Chondrocyte (in vitro differentiated cells): ENCODE measurements around the gene AIFM1. TPM values are rescaled to one million over a fixed set of nuclear protein-coding genes. Genes with fewer than 3 reads are reported as not detected.
"Not testable (repeated sequence)": the region's sequence is repeated elsewhere in the genome, so short reads cannot be mapped to it uniquely, and the experiment has no call there.

ENCODE experiments used
- DNase-seq: peaks from one replicate; pipeline ENCODE4 v3.0.0; 2021; ENCODE audit warnings: mixed read lengths, low spot score
- H3K27ac Mint-ChIP-seq: one replicate; pipeline ENCODE4 v1.8.0; 2021; ENCODE audit warnings: mild to moderate bottlenecking, moderate library complexity, mixed read lengths; ENCODE audit not compliant: unreplicated experiment
- H3K27me3 Mint-ChIP-seq: 2 replicates; pipeline ENCODE4 v1.8.0; 2021; ENCODE audit warnings: low read depth, mixed read lengths
- H3K36me3 Mint-ChIP-seq: 2 replicates; pipeline ENCODE4 v1.8.0; 2021; ENCODE audit warnings: low read depth, mixed read lengths
- H3K4me1 Mint-ChIP-seq: 2 replicates; pipeline ENCODE4 v1.8.0; 2021; ENCODE audit warnings: low read depth, mild to moderate bottlenecking, mixed read lengths
- H3K4me3 Mint-ChIP-seq: one replicate; pipeline ENCODE4 v1.8.0; 2021; ENCODE audit warnings: mild to moderate bottlenecking, moderate library complexity, mixed read lengths; ENCODE audit not compliant: unreplicated experiment
- H3K9me3 Mint-ChIP-seq: 2 replicates; pipeline ENCODE4 v1.8.0; 2021; ENCODE audit warnings: low read depth, mixed read lengths
- CTCF ChIP-seq: fragments of 200-600 bp; sonication (generic); IDR thresholded peaks from 2 replicates; pipeline ENCODE4 v1.5.0; 2021; ENCODE audit warnings: antibody characterized with exemption, mild to moderate bottlenecking, moderate library complexity
- total RNA-seq: library from RNA; stranded (reverse); gene quantifications from 3 replicates; pipeline ENCODE4 v1.2.1, GENCODE V29; 2021

Gene AIFM1
- total RNA-seq, 1 donor from 2014 or later = 29.2 TPM

GRCh38 chrX:130120321-130120731, 45.3 kb downstream of the AIFM1 start:
- H3K9me3 Mint-ChIP-seq = no peaks in the 10 kb centered on the region
- H3K4me3 Mint-ChIP-seq = peak overlapping the region; percentile 62
- peaks cover 32% of the 10 kb centered on the region for H3K4me1 Mint-ChIP-seq
- H3K36me3 Mint-ChIP-seq = peaks cover 4% of the 10 kb centered on the region
- DNase-seq = no peak
- no peak for TF ChIP-seq CTCF
- H3K27me3 Mint-ChIP-seq = no peaks in the 10 kb centered on the region
- peak overlapping the region; percentile 95 for H3K27ac Mint-ChIP-seq

- no peak for TF ChIP-seq CTCF
- DNase-seq = no peak
- Mint-ChIP-seq H3K9me3 (no peaks in the 10 kb centered on the region), H3K27ac (peak overlapping the region; percentile 95), H3K4me3 (peak overlapping the region; percentile 58), H3K36me3 (peaks cover 1% of the 10 kb centered on the region), H3K27me3 (no peaks in the 10 kb centered on the region), H3K4me1 (peaks cover 32% of the 10 kb centered on the region)
Observed at GRCh38 chrX:130119312-130119898, 46.2 kb downstream of the AIFM1 start.

GRCh38 chrX:130118441-130119311, 47.0 kb downstream of the AIFM1 start:
- H3K27ac Mint-ChIP-seq = peak overlapping the region; percentile 95
- DNase-seq = no peak
- peaks cover 1% of the 10 kb centered on the region for H3K36me3 Mint-ChIP-seq
- peak overlapping the region; percentile 58 for H3K4me3 Mint-ChIP-seq
- H3K4me1 Mint-ChIP-seq = peaks cover 32% of the 10 kb centered on the region
- no peak for TF ChIP-seq CTCF
- no peaks in the 10 kb centered on the region for H3K9me3 Mint-ChIP-seq
- no peaks in the 10 kb centered on the region for H3K27me3 Mint-ChIP-seq

- H3K9me3 Mint-ChIP-seq = no peaks in the 10 kb centered on the region
- no peak overlapping the region for H3K4me3 Mint-ChIP-seq
- no peaks in the 10 kb centered on the region for H3K27me3 Mint-ChIP-seq
- DNase-seq = no peak
- peaks cover 32% of the 10 kb centered on the region for H3K4me1 Mint-ChIP-seq
- no peak for TF ChIP-seq CTCF
- no peaks in the 10 kb centered on the region for H3K36me3 Mint-ChIP-seq
- H3K27ac Mint-ChIP-seq = peak overlapping the region; percentile 36
Observed at GRCh38 chrX:130117166-130117565, 48.5 kb downstream of the AIFM1 start.

GRCh38 chrX:130115119-130115885, 50.3 kb downstream of the AIFM1 start:
- not testable (repeated sequence) for H3K27ac Mint-ChIP-seq, H3K4me3 Mint-ChIP-seq, H3K27me3 Mint-ChIP-seq, DNase-seq, H3K9me3 Mint-ChIP-seq, H3K36me3 Mint-ChIP-seq
- peaks cover 34% of the 10 kb centered on the region for H3K4me1 Mint-ChIP-seq
